ENCODE measurements around the gene ZNF580. TPM values are rescaled to one million over a fixed set of nuclear protein-coding genes. Genes with fewer than 3 reads are reported as not detected.

ZNF580 gene
- total RNA-seq, 1 donor from 2014 or later: 163 TPM

GRCh38 chr19:55599842-55600661, 40.8 kb upstream of the ZNF580 start, which contains the start of gene ZNF524:
TSS of gene ZNF524 (plus strand) at chr19:55600288. CDS start at chr19:55602113, 1,825 bp downstream.
- H3K36me3 ChIP-seq: peaks cover 8 to 20% of the 10 kb centered on the region in 2 donors
- H3K27me3 ChIP-seq: no peaks in the 10 kb centered on the region
- DNase-seq (ENCODE audit: low spot score in 2 of 2): peak; percentile 62 to 92
- peak within 1 kb of the TSS; percentile 82 to 89 for H3K4me3 ChIP-seq
- intact Hi-C loops (cut with DNase I): loop anchor here (1.0 to 10.0 kb wide), 10 partner anchors 19 to 483 kb away; partner anchors contain the start of genes BRSK1, HSPBP1, ISOC2 and KMT5C
- TF ChIP-seq CTCF (IDR thresholded peaks at IDR 0.05): no peak
- H3K9me3 ChIP-seq: no peaks in the 10 kb centered on the region
- H3K4me1 ChIP-seq: peaks cover 3 to 6% of the 10 kb centered on the region in 2 donors
- H3K27ac ChIP-seq: peak within 1 kb of the TSS; percentile 99 to 100

- DNase-seq (ENCODE audit: low spot score in 2 of 2): no peak
- Histone ChIP-seq H3K4me3 (peak overlapping the region; percentile 82 to 89), H3K27me3 (no peaks in the 10 kb centered on the region), H3K4me1 (peaks cover 3 to 6% of the 10 kb centered on the region in 2 donors), H3K36me3 (peaks cover 3 to 14% of the 10 kb centered on the region in 2 donors), H3K27ac (peak overlapping the region; percentile 99 to 100), H3K9me3 (no peaks in the 10 kb centered on the region)
- TF ChIP-seq CTCF (IDR thresholded peaks at IDR 0.05): no peak
- intact Hi-C loops (cut with DNase I): loop anchor here (10.0 kb wide), 1 partner anchor 316 kb away; the partner anchor contains the start of genes BRSK1 and HSPBP1
These were observed 40.2 kb upstream of the ZNF580 start for GRCh38 chr19:55600662-55601028.

GRCh38 chr19:55601084-55601483, 39.7 kb upstream of the ZNF580 start:
- Histone ChIP-seq H3K4me3 (peak overlapping the region; percentile 82 to 89), H3K4me1 (peaks cover 3 to 6% of the 10 kb centered on the region in 2 donors), H3K27ac (peak overlapping the region; percentile 99 to 100), H3K36me3 (peaks cover 3 to 11% of the 10 kb centered on the region in 2 donors), H3K9me3 (no peaks in the 10 kb centered on the region), H3K27me3 (no peaks in the 10 kb centered on the region)
- no peak for TF ChIP-seq CTCF (IDR thresholded peaks at IDR 0.05)
- intact Hi-C loops (cut with DNase I): loop anchor here (10.0 kb wide), 1 partner anchor 316 kb away; the partner anchor contains the start of genes BRSK1 and HSPBP1
- no peak for DNase-seq (ENCODE audit: low spot score in 2 of 2)

GRCh38 chr19:55602104-55603001, 38.4 kb upstream of the ZNF580 start:
- intact Hi-C loops (cut with DNase I): loop anchor here (10.0 kb wide), 1 partner anchor 318 kb away; the partner anchor contains the start of genes BRSK1 and HSPBP1
- DNase-seq (ENCODE audit: low spot score in 2 of 2): no peak
- peak overlapping the region in 1 of 2 donors; percentile 99 for H3K27ac ChIP-seq
- no peak overlapping the region for H3K4me3 ChIP-seq
- peaks cover 3 to 13% of the 10 kb centered on the region in 2 donors for H3K4me1 ChIP-seq
- H3K27me3 ChIP-seq: no peaks in the 10 kb centered on the region
- H3K9me3 ChIP-seq: no peaks in the 10 kb centered on the region
- TF ChIP-seq CTCF (IDR thresholded peaks at IDR 0.05): no peak
- peaks cover 2 to 3% of the 10 kb centered on the region in 2 donors for H3K36me3 ChIP-seq

GRCh38 chr19:55603115-55603514, 37.7 kb upstream of the ZNF580 start:
- peaks cover 3 to 13% of the 10 kb centered on the region in 2 donors for H3K4me1 ChIP-seq
- H3K36me3 ChIP-seq: peaks cover 0 to 3% of the 10 kb centered on the region in 2 donors
- H3K4me3 ChIP-seq: no peak overlapping the region
- no peak for DNase-seq (ENCODE audit: low spot score in 2 of 2)
- no peak overlapping the region for H3K27ac ChIP-seq
- no peaks in the 10 kb centered on the region for H3K27me3 ChIP-seq
- intact Hi-C loops (cut with DNase I): loop anchor here (10.0 kb wide), 1 partner anchor 318 kb away; the partner anchor contains the start of genes BRSK1 and HSPBP1
- H3K9me3 ChIP-seq: no peaks in the 10 kb centered on the region
- TF ChIP-seq CTCF (IDR thresholded peaks at IDR 0.05): no peak

Measured in ascending aorta (tissue), 2 donors.